GM19463 (cell line): ENCODE data around the gene MINAR1.

ENCODE experiments used
- ATAC-seq: cut with Tn5 transposase; IDR thresholded peaks from one replicate; pipeline ENCODE4 v1.9.1; 2021; ENCODE audit warnings: mild to moderate bottlenecking, moderate library complexity; ENCODE audit not compliant: unreplicated experiment

Gene MINAR1

GRCh38 chr15:79430901-79431635 lies 1.1 kb upstream of the MINAR1 start:
- no peak for ATAC-seq

DNA sequence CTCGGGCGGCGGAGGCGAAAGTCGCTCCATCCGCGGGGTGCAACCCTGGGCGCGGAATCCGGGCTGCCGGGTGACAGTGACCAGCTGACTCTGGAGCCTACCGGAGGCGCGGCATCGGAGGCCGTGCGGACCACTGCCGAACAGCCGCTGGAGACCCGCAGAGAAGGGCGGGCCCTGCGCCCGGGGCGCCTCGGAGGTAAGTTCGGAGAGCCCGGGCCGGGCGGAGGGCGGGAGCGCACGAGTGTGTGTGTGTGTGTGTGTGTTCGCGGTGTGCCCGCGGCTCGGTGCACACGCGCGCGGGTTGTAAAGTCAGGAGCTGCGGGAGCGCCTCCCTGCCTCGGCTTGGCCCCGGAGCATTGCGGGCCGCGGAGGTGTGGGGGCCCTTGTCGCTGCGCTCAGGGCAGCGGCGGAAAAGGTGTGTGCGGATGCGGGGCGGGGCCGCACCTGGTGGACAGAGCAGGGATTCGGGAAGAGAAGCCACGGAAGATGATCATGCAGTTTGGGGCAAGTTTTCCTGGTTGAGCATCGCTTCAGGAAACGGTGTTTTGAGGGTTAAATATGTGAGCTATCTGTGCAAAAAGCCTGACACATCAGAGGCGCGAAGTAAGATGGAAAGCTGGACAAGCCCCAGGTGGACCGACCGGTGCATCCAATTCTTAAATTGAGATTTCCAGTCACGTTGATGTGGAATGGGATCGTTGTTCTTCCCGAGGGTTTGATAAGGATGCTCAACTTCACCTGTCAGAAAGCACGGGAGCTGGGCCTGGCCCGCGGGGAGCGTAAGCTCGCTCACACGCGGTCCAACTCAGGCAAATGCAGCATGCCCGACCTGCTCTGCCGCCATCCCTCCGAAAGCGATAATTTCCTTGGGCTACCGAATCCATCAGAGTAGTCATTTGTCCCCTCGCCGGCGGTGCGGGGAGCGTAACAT lies 474 bp downstream of the MINAR1 start:
- ATAC-seq, result no peak

GRCh38 chr15:79433276-79433990 lies 1.3 kb downstream of the MINAR1 start:
- no peak for ATAC-seq

DNA sequence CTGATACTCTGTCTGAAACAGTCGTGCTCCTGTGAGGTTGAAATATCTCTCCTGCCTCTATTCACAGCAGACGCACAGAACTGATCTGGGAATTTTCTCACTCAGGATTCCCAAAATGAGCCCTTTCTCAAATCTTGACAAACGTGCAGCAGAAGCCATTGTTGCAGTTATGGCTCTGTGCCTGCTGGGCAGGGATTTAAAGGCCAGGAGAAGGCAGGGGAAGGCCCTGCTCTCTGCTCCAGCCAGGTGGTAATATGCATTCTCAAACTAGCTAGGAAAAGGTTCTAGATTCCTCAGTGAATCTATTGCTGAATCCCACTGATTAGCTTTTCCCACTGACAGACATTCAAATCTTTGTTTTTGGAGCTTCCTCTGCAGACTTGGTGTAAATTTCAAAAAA lies 2.2 kb downstream of the MINAR1 start:
- no peak for ATAC-seq

GRCh38 chr15:79436037-79436780 lies 4.1 kb downstream of the MINAR1 start:
- ATAC-seq, result no peak

- ATAC-seq, result no peak
Observed at GRCh38 chr15:79437275-79438000, 5.3 kb downstream of the MINAR1 start.

DNA sequence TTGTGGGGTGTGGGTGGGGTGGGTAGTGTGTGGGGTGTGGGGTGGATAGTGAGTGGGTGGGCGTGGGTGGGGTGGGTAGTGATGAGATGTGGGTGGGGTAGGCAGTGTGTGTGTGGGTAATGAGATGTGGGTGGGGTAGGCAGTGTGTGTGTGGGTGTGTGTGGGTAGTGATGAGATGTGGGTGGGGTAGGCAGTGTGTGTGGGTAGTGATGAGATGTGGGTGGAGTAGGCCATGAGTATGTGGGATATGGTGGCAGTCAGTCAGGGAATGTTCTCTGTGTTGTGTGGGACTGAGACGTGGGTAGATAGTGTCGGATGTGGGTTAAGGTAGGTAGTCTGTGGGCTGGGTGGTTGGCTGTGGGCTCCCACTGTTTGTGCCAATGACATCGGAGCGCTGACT lies 7.1 kb downstream of the MINAR1 start:
- ATAC-seq, result no peak

DNA sequence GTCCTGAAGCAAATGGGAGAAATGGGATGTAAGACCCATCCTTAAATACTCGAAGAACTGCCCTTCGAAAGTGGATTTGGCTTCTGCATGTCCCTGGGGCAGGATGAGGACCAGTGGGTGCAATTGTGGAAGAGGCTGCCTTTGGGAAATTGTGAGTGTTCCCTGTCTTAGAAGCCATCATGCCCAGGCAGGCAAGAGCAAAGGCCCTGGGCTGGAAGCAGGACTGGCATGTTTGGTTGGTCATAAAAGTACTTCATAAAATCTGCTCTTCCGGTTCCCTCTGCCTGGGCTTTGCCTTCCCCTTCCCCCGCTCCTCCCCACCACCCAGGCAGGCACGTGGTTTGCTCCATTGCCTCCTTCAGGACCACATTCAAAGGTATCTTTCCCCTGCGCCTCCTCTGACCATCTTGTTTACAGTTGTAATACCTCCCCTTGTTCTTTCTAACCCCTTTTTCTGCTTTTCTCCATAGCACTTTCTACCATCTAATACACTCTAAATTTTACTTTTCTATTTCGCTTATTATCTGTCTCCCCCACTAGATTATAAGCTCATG lies 8.3 kb downstream of the MINAR1 start:
- no peak for ATAC-seq

- ATAC-seq, result no peak
Observed at GRCh38 chr15:79442911-79443310, 10.8 kb downstream of the MINAR1 start.

GRCh38 chr15:79447060-79447459 lies 14.9 kb downstream of the MINAR1 start:
- ATAC-seq, result no peak

- no peak for ATAC-seq
Observed at GRCh38 chr15:79450648-79451047, 18.5 kb downstream of the MINAR1 start.

GRCh38 chr15:79451361-79451999 lies 19.3 kb downstream of the MINAR1 start:
- ATAC-seq, result no peak

DNA sequence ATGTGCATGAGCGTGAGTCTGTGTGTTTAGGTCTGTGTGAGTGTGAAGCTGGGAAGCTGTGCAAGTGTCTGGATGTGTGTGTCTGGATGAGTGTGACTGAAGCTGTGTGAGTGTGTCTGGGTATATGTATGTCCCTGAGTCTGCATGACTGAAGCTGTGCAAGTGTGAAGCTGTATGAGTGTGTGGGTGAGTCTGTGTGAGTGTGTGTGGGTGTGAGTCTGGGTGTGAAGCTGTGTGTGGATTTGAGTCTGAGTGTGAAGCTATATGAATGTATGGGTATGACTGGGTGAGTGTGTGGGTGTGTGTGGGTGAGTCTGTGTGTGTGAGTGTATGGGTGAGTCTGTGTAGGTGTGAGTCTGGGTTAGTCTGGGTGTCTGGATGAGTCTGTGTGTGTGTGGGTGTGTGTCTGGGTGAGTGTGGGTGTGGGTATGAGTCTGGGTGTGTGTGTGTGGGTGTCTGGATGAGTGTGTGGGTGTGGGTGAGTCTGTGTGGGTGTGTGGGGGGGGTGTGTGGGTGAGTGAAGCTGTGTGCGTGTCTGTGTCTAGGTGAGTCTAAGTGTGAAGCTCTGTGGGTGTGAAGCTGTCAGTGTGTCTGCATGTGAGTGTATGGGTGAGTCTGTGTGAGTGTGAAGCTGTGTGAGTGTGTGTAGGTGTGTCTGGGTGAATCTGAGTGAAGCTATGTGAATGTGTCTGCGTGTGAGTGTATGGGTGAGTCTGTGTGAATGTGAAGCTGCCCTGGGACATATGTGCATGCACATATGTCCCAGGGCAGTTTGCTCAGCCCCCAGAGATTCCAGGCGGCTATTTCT lies 20.3 kb downstream of the MINAR1 start:
- no peak for ATAC-seq

- no peak for ATAC-seq
Observed at GRCh38 chr15:79453446-79453845, 21.3 kb downstream of the MINAR1 start.

GRCh38 chr15:79454063-79454462 lies 21.9 kb downstream of the MINAR1 start:
- ATAC-seq, result no peak

GRCh38 chr15:79455361-79455760 lies 23.2 kb downstream of the MINAR1 start:
- ATAC-seq, result no peak

DNA sequence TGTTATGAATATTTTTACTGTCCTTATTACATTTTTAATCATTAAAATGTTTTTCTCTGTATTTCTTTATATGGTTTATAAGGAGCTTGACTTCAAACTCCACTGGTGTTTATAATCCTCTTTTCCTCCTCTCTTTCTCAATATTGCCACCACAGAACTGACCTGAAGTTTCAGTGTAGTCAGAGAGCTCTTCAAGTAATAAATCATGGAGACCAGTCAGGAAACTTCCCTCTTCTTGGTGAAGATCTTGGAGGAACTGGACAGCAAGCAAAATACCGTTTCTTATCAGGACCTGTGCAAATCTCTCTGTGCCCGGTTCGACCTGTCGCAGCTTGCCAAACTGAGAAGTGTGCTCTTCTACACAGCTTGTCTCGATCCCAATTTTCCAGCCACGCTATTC lies 23.8 kb downstream of the MINAR1 start:
- ATAC-seq, result no peak

GRCh38 chr15:79458491-79458890 lies 26.4 kb downstream of the MINAR1 start:
- no peak for ATAC-seq
